ENCODE measurements around the gene PSD. TPM values are rescaled to one million over a fixed set of nuclear protein-coding genes. Genes with fewer than 3 reads are reported as not detected.

Gene PSD
- total RNA-seq, 1 donor from 2014 or later: 1.4 TPM

- intact Hi-C loops (cut with micrococcal nuclease): loop anchor here (1.0 to 10.0 kb wide), 7 partner anchors 12 to 297 kb away; partner anchors contain the start of genes ACTR1A, CUEDC2, NOLC1 and TRIM8
Measured at GRCh38 chr10:102449321-102450123, 30.9 kb upstream of the PSD start.

- intact Hi-C loops (cut with micrococcal nuclease): no loop called here
Measured at GRCh38 chr10:102444851-102445250, 26.3 kb upstream of the PSD start.

DNA sequence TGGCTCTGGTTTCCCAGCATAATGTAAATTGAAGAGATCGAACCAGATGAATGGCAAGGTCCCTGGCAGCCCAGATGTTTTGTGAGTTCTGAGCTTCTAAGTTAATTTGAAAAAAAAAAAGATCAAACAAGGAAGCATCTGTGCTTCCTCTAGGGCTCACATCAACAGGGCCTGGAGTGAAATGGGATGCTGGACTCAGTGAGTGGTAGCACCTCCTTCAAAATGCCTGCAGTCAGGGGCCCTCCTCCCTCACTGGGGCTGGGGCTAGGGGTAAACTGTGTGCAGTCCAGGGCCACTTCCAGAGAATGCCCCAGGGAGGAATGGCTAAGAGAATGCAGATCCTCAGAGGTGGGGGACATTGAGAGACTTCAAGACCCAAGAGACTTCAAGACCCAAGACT is 19.8 kb upstream of the PSD start:
- intact Hi-C loops (cut with micrococcal nuclease): no loop called here

DNA sequence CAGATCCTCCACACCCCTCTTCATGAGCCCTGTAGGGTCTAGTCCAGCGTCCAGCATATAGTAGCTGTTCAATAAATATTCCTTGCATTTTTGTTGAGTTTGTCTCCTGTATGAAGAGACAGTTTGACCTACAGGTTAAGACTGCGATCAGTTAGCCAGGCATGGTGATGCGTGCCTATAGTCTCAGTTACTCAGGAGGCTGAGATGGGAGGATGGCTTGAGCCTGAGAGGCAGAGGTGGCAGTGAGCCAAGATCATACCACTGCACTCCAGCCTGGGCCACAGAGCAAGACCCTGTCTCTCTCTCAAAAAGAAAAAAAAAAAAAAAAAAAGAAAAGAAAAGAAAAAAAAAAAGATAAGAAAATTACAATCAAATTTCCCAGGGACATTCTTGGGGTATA is 18.9 kb upstream of the PSD start:
- intact Hi-C loops (cut with micrococcal nuclease): no loop called here

GRCh38 chr10:102436312-102436711 is 17.7 kb upstream of the PSD start:
- intact Hi-C loops (cut with micrococcal nuclease): no loop called here

GRCh38 chr10:102435529-102436233 is 17.1 kb upstream of the PSD start:
- intact Hi-C loops (cut with micrococcal nuclease): no loop called here

DNA sequence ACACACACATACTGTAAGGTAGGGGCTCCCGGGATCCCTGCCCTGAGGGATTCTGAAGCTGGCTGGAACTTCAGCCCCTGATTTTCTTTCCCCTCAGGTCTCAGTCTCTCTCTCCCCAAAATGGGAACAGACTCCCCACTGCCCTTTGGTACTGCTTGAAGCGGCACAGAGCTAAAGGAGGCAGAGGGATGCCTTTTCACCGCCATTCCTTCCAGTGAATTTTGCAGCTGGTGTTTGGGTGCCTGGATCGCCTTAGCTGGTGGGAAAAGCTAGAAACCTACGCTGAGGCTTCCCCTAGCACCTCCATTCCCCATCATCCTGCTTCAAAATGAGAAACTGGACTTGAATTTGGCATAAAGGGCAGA is 16.5 kb upstream of the PSD start:
- intact Hi-C loops (cut with micrococcal nuclease): no loop called here

GRCh38 chr10:102434394-102435132 is 16.0 kb upstream of the PSD start:
- intact Hi-C loops (cut with micrococcal nuclease): no loop called here

- intact Hi-C loops (cut with micrococcal nuclease): loop anchor here (2.0 kb wide), 1 partner anchor 45 kb away; no protein-coding TSS in a partner anchor
Measured at GRCh38 chr10:102433619-102434046, 15.0 kb upstream of the PSD start.

DNA sequence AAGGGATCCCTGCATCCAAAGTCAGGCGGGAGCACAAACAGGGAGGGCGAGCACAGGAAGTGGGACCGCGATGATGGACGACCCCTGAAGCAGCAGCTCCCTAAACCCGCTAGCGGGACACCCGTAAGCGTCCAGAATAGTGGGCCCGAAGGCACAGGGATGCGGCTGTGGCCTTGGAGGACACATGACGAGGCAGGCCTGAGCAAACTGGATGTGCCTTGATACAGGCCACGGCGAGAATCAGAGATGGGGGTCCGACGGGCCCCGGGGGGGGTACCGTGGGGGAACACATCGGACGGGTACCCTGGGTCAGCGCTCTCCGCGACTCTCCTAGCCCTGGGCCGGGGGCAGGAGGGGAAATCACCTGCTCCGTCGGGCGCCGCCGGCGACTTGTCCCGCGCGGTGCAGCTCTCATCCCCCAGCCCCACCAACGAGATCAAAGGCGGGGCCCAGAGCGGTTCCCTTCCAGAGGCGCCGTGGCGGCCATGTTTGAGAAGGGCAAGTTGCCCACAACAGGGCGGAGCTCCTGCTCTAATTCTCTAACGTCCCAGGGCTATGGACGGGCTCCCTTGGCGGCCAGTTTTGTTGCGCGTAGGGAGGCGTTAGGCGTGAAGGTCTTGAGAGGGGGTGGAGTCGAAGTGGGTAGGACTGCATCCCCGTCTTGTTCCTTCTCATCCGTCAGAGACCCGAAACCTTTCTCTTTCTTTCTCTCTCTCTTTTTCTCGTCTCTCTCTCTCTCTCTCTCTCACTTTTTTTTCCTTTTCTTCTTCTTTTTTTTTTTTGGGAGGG is 13.8 kb upstream of the PSD start, which contains the start of gene CUEDC2:
Gene CUEDC2, minus strand, starts transcription at position 413 of the 789 bp plus-strand sequence. CDS start 7,386 bp downstream, outside the sequence.
- intact Hi-C loops (cut with micrococcal nuclease): loop anchor here (1.0 to 2.0 kb wide), 7 partner anchors 11 to 280 kb away; partner anchors contain the start of genes ACTR1A and NOLC1

DNA sequence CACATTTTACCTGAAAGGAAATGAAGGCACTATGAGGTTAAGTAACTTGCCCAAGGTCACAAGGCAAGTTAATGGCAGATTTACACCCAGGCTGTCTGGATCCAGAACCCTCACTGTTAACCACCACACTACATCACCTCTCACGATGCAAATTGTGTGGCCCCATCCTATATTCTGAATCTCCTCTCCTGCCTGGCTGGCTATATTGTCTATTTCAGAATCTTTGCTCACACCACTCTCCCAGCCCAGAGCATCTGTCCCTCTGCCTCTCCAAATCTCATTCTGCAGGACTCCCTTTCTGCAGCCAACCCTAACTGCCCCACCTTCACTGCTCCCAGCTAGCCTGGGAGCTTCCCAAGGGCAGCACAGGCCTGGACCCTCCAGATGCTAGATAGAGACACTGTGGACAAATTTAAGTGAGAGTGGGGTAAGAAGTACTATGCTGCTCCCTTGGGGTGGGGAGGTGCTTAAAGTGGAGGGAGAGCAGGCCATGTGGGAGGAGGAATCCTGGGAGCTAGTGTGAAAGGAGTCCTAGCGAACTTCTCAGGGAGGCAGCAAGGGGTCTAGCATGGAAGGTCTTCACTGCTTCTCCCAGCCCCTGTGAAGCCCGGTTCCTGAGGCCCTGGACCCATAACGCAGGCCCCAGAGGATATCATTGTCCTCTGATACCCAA is 13.0 kb upstream of the PSD start:
- intact Hi-C loops (cut with micrococcal nuclease): loop anchor here (1.0 to 2.0 kb wide), 7 partner anchors 10 to 279 kb away; partner anchors contain the start of genes ACTR1A and NOLC1

GRCh38 chr10:102429468-102429867 is 10.9 kb upstream of the PSD start:
- intact Hi-C loops (cut with micrococcal nuclease): no loop called here

GRCh38 chr10:102426803-102427287 is 8.3 kb upstream of the PSD start:
- intact Hi-C loops (cut with micrococcal nuclease): no loop called here

DNA sequence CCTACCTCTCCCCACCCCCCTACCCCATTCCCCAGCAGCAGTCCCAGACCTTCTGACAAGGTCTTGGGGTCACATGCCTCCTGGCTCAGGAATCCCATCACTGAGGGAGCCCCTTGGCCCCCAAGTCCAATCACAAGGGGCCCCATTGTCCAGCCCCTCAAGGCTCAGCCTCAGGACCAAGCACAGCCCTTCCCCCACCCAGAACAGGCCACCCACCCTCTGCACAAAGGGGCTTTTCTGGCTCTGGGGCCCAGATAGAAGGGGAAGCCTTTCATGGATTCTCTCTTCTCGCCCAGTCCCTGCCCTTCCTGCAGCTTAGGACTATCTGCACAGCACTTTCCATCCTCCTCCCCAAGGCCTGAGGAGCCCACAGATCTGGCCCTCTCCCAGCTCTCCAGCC is 6.9 kb upstream of the PSD start:
- intact Hi-C loops (cut with micrococcal nuclease): no loop called here

GRCh38 chr10:102424916-102425315 is 6.3 kb upstream of the PSD start:
- intact Hi-C loops (cut with micrococcal nuclease): loop anchor here (5.0 kb wide), 4 partner anchors 37 to 1697 kb away; partner anchors contain the start of genes PPRC1, SFR1 and TRIM8

DNA sequence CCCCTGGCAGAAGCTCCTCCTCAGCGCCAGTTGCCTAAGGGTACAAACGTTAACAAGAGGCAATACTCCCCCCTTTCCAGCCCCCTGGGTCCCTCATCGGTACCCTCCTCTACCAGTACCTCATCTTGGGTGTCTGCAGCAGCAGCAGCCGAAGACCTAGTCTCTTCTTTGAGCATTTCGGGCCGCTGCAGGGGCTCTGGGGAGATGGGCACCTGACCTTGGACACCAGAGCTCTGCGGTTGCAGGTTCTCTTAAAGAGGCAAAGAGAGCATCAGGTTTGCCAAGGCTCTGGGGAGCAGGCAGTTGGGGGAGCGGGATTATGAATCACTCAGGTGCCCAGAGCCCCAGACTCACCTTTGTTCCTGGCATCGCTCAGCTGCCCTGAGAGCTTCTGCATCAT is 5.6 kb upstream of the PSD start:
- intact Hi-C loops (cut with micrococcal nuclease): loop anchor here (5.0 kb wide), 4 partner anchors 38 to 1698 kb away; partner anchors contain the start of genes PPRC1, SFR1 and TRIM8

- intact Hi-C loops (cut with micrococcal nuclease): loop anchor here (5.0 kb wide), 4 partner anchors 39 to 1699 kb away; partner anchors contain the start of genes PPRC1, SFR1 and TRIM8
Measured at GRCh38 chr10:102423372-102423968, 4.9 kb upstream of the PSD start.

DNA sequence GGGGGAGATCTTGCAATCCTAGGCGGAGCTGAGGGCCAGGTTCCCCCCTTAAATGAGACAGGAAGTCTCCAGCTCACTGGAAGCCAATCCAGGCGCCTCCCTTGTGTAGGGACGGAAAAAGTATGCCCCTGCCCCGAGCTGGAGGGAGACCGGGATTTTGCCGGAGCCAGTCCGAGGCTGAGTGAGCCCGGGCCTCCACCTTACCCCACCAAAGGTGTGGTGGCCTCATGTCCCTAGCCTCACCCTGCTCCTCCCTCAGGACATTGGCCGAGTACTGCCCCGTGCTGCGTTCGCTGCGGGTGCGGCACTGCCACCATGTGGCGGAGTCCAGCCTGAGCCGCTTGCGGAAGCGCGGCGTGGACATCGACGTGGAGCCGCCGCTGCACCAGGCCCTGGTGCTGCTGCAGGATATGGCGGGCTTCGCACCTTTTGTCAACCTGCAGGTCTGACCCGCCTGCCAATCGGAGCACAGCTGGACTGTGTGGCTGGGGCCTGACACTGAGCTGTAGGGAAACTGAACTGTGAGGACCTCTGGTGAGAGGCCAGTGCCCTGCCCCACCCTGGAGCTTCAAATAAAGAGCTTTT is 4.1 kb upstream of the PSD start:
- intact Hi-C loops (cut with micrococcal nuclease): loop anchor here (1.0 to 5.0 kb wide), 5 partner anchors 40 to 1700 kb away; partner anchors contain the start of genes PPRC1, SFR1 and TRIM8
